Ovary (tissue), 3 donors: ENCODE data around the gene FLYWCH2.

Source experiments
- EP300 ChIP-seq: sonication (generic); formaldehyde crosslinking; IDR thresholded peaks from one replicate; pipeline ENCODE4 v1.6.1; 2017; ENCODE audit warnings: antibody characterized with exemption
- TF ChIP-seq, protein P1 (sequence below), 3 donors: fragments of 450-650 bp in 2 of 3; fragments of 200-600 bp in 1 of 3; IDR thresholded peaks; one replicate each; pipeline versions ENCODE4 v1.5.1 to v1.8.0; 2016 to 2022; ENCODE audit warnings: antibody characterized with exemption in 3 of 3, mild to moderate bottlenecking in 1 of 3
- donor health status: DM: no; HTN: no; CAD: no.

DNA sequence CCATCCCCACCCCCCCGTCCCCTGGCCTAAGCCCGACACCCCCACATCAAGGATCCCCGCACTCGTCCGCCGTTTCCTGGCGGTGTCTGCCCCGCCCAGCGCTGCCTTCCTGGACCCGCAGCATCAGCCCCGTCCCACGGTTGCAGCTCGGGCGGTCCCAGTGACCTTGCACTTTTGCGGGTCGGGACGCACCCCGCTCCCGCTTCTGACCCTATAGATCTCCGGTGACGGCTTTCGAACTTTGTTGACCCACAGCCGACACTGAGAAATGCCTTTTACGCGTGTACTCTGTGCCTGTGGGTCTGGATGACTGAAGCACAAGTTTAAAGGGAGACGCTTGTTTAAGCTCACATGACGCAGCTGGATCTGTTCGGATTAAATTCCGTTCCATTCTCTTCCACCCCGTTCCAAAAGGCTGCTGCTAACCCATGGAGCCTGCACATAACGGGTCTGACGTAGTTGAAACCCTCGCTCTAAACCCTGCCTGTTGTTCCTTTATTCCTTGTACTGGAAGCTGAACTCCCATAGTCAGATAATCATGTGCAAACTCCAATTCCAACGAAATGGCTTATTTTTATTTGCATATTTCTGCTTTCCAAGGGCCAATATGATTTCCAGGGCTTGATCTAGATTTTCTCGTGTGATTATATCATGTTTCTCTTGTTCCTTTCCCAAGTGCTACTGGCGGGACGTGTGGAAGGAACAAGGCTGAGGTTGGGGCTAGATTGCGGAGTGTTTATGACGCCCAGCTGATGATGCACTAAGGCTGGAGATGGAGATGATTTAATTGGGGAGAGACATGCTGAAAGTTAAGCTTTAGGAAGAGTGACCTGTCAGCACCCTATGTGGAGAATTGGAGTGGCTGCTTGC lies 29.6 kb downstream of the FLYWCH2 start:
- TF ChIP-seq, protein P1, sequence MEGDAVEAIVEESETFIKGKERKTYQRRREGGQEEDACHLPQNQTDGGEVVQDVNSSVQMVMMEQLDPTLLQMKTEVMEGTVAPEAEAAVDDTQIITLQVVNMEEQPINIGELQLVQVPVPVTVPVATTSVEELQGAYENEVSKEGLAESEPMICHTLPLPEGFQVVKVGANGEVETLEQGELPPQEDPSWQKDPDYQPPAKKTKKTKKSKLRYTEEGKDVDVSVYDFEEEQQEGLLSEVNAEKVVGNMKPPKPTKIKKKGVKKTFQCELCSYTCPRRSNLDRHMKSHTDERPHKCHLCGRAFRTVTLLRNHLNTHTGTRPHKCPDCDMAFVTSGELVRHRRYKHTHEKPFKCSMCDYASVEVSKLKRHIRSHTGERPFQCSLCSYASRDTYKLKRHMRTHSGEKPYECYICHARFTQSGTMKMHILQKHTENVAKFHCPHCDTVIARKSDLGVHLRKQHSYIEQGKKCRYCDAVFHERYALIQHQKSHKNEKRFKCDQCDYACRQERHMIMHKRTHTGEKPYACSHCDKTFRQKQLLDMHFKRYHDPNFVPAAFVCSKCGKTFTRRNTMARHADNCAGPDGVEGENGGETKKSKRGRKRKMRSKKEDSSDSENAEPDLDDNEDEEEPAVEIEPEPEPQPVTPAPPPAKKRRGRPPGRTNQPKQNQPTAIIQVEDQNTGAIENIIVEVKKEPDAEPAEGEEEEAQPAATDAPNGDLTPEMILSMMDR (IDR thresholded peaks at IDR 0.05) = no peak
- no peak for TF ChIP-seq EP300
